Type B pancreatic cell (in vitro differentiated cells): Measurements from ENCODE around the gene DLG5. TPM values are rescaled to one million over a fixed set of nuclear protein-coding genes. Genes with fewer than 3 reads are reported as not detected.

Experiments
- DNase-seq: peaks from one replicate; pipeline ENCODE4 v3.0.0; 2021; ENCODE audit warnings: mixed read lengths; ENCODE audit not compliant: unreplicated experiment; ENCODE audit errors: extremely low spot score
- H3K27ac Mint-ChIP-seq: 2 replicates; pipeline ENCODE4 v1.8.0; 2021; ENCODE audit warnings: mild to moderate bottlenecking, mixed read lengths
- H3K27me3 Mint-ChIP-seq: 2 replicates; pipeline ENCODE4 v1.8.0; 2021; ENCODE audit warnings: mixed read lengths
- H3K36me3 Mint-ChIP-seq: 2 replicates; pipeline ENCODE4 v1.8.0; 2021; ENCODE audit warnings: mixed read lengths
- H3K4me1 Mint-ChIP-seq: one replicate; pipeline ENCODE4 v1.8.0; 2021; ENCODE audit warnings: mixed read lengths; ENCODE audit not compliant: unreplicated experiment
- H3K4me3 Mint-ChIP-seq: 2 replicates; pipeline ENCODE4 v1.8.0; 2021; ENCODE audit warnings: mild to moderate bottlenecking, mixed read lengths
- H3K9me3 Mint-ChIP-seq: 2 replicates; pipeline ENCODE4 v1.8.0; 2021; ENCODE audit warnings: mixed read lengths
- total RNA-seq: library from RNA; stranded (reverse); gene quantifications from 2 replicates; pipeline ENCODE4 v1.2.1, GENCODE V29; 2021; ENCODE audit warnings: low replicate concordance
- TF ChIP-seq, protein P1 (sequence below): fragments of 200-600 bp; sonication (generic); conservative IDR thresholded peaks from 2 replicates; pipeline ENCODE4 v1.5.0; 2021; ENCODE audit warnings: antibody characterized with exemption, mild to moderate bottlenecking

DLG5 gene
- total RNA-seq, 1 donor from 2014 or later: 80.0 TPM

GRCh38 chr10:77905781-77906180 lies 20.8 kb downstream of the DLG5 start:
- DNase-seq: no peak
- H3K27me3 Mint-ChIP-seq: no peaks in the 10 kb centered on the region
- H3K27ac Mint-ChIP-seq: no peak overlapping the region
- H3K36me3 Mint-ChIP-seq: peaks cover 17% of the 10 kb centered on the region
- TF ChIP-seq, protein P1, sequence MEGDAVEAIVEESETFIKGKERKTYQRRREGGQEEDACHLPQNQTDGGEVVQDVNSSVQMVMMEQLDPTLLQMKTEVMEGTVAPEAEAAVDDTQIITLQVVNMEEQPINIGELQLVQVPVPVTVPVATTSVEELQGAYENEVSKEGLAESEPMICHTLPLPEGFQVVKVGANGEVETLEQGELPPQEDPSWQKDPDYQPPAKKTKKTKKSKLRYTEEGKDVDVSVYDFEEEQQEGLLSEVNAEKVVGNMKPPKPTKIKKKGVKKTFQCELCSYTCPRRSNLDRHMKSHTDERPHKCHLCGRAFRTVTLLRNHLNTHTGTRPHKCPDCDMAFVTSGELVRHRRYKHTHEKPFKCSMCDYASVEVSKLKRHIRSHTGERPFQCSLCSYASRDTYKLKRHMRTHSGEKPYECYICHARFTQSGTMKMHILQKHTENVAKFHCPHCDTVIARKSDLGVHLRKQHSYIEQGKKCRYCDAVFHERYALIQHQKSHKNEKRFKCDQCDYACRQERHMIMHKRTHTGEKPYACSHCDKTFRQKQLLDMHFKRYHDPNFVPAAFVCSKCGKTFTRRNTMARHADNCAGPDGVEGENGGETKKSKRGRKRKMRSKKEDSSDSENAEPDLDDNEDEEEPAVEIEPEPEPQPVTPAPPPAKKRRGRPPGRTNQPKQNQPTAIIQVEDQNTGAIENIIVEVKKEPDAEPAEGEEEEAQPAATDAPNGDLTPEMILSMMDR: no peak
- H3K4me3 Mint-ChIP-seq: no peak overlapping the region
- H3K4me1 Mint-ChIP-seq: peaks cover 51% of the 10 kb centered on the region
- no peaks in the 10 kb centered on the region for H3K9me3 Mint-ChIP-seq

DNA sequence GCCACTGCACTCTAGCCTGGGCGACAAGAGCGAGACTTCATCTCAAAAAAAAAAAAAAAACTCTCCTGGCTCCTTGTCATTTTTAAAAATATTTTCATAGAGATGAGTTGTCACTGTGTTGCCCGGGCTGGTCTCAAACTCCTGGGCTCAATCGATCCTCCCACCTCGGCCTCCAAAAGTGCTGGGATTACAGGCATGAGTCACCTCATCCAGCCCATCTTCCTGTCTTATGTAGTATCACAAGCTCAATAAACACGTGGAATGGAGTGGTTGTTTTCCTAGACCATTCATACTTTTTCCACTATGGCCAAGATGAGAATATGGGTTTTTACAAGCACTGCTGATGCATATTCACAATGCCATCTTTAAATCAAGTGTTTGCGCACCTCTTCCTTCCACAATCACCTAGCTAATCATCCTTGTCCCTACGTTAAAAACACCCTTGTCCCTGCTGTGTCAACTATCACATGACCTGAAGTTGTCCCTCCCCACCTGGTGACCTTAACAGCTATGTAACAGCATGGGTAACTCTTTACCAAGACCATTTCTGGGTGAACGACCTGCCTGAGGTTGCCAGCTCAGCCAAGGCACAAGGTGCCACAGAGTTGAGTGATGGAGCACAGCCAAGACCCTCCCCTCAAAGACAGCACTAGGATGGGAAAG lies 21.3 kb downstream of the DLG5 start:
- peaks cover 52% of the 10 kb centered on the region for H3K4me1 Mint-ChIP-seq
- DNase-seq: no peak
- TF ChIP-seq, protein P1: no peak
- H3K9me3 Mint-ChIP-seq: no peaks in the 10 kb centered on the region
- peaks cover 17% of the 10 kb centered on the region for H3K36me3 Mint-ChIP-seq
- no peak overlapping the region for H3K27ac Mint-ChIP-seq
- no peak overlapping the region for H3K4me3 Mint-ChIP-seq
- no peaks in the 10 kb centered on the region for H3K27me3 Mint-ChIP-seq

GRCh38 chr10:77904100-77904840 lies 22.3 kb downstream of the DLG5 start:
- Mint-ChIP-seq H3K36me3 (peaks cover 17% of the 10 kb centered on the region), H3K9me3 (no peaks in the 10 kb centered on the region), H3K4me1 (peaks cover 52% of the 10 kb centered on the region), H3K27ac (peak overlapping the region; percentile 34), H3K27me3 (no peaks in the 10 kb centered on the region), H3K4me3 (no peak overlapping the region)
- DNase-seq: no peak
- TF ChIP-seq, protein P1: no peak

GRCh38 chr10:77902159-77902558 lies 24.4 kb downstream of the DLG5 start:
- H3K4me1 Mint-ChIP-seq: peaks cover 51% of the 10 kb centered on the region
- TF ChIP-seq, protein P1: no peak
- H3K4me3 Mint-ChIP-seq: no peak overlapping the region

GRCh38 chr10:77901743-77902142 lies 24.8 kb downstream of the DLG5 start:
- no peak overlapping the region for H3K4me3 Mint-ChIP-seq
- TF ChIP-seq, protein P1: no peak
- H3K4me1 Mint-ChIP-seq: peaks cover 51% of the 10 kb centered on the region
- no peak for DNase-seq
- peak overlapping the region; percentile 14 for H3K27ac Mint-ChIP-seq
- no peaks in the 10 kb centered on the region for H3K9me3 Mint-ChIP-seq
- no peaks in the 10 kb centered on the region for H3K27me3 Mint-ChIP-seq
- H3K36me3 Mint-ChIP-seq: peaks cover 17% of the 10 kb centered on the region

More at GRCh38 chr10:77902159-77902558, 24.4 kb downstream of the DLG5 start:
- Mint-ChIP-seq H3K27ac (no peak overlapping the region), H3K9me3 (no peaks in the 10 kb centered on the region), H3K36me3 (peaks cover 17% of the 10 kb centered on the region), H3K27me3 (no peaks in the 10 kb centered on the region)
- DNase-seq: no peak
